WTC11 (cell line): ENCODE data around the gene GPC5. TPM values are rescaled to one million over a fixed set of nuclear protein-coding genes. Genes with fewer than 3 reads are reported as not detected.

ENCODE experiments used
- ATAC-seq: fragments of 200-7000 bp; cut with Tn5 transposase; 2 replicates; pipeline ENCODE4 v1.10.0; 2021; ENCODE audit warnings: mild to moderate bottlenecking, moderate library complexity
- CTCF ChIA-PET: fragments of 300-600 bp; sonication (Branson Sonifier 250); formaldehyde crosslinking; loops from one replicate; lab custom pipeline; 2021; ENCODE audit warnings: antibody characterized with exemption; lab: Charles Lee
- POLR2A ChIA-PET: fragments of 350-600 bp; sonication (Branson Sonifier 250); formaldehyde crosslinking; loops from one replicate; lab custom pipeline; 2021; ENCODE audit warnings: antibody characterized with exemption; lab: Charles Lee
- DNase-seq: peaks from one replicate; pipeline ENCODE4 v3.0.0; 2021; ENCODE audit warnings: low spot score
- H3K27ac Mint-ChIP-seq: 2 replicates; pipeline ENCODE4 v1.8.0; 2021; ENCODE audit warnings: mixed read lengths
- H3K27me3 Mint-ChIP-seq: 2 replicates; pipeline ENCODE4 v1.8.0; 2021; ENCODE audit warnings: low read depth, mild to moderate bottlenecking, moderate library complexity, mixed read lengths
- H3K36me3 Mint-ChIP-seq: 2 replicates; pipeline ENCODE4 v1.8.0; 2021; ENCODE audit warnings: mixed read lengths
- H3K4me1 Mint-ChIP-seq: 2 replicates; pipeline ENCODE4 v1.8.0; 2022; ENCODE audit warnings: mixed read lengths
- H3K4me3 Mint-ChIP-seq: 2 replicates; pipeline ENCODE4 v1.8.0; 2021; ENCODE audit warnings: mild to moderate bottlenecking, moderate library complexity, mixed read lengths
- H3K9me3 Mint-ChIP-seq: 2 replicates; pipeline ENCODE4 v1.8.0; 2021; ENCODE audit warnings: mixed read lengths
- E2F1 ChIP-seq: sonication (generic); formaldehyde crosslinking; IDR thresholded peaks from 2 replicates; pipeline ENCODE4 v1.8.0; 2022; ENCODE audit warnings: mild to moderate bottlenecking, missing genetic modification reagents
- E2F5 ChIP-seq: sonication (generic); formaldehyde crosslinking; IDR thresholded peaks from 2 replicates; pipeline ENCODE4 v1.8.1; 2022; ENCODE audit warnings: mild to moderate bottlenecking, moderate library complexity, missing genetic modification reagents
- ELF4 ChIP-seq: sonication (generic); formaldehyde crosslinking; IDR thresholded peaks from 2 replicates; pipeline ENCODE4 v1.8.1; 2022; ENCODE audit warnings: low read depth, mild to moderate bottlenecking, moderate library complexity, missing genetic modification reagents
- EMX1 ChIP-seq: fragments of 250-450 bp; sonication (Bioruptor Pico); IDR thresholded peaks from 2 replicates; pipeline ENCODE4 v1.8.0; 2021; ENCODE audit warnings: mild to moderate bottlenecking
- ESRRA ChIP-seq: sonication (generic); formaldehyde crosslinking; IDR thresholded peaks from 2 replicates; pipeline ENCODE4 v1.8.1; 2022; ENCODE audit warnings: mild to moderate bottlenecking, missing genetic modification reagents, borderline replicate concordance
- JAZF1 ChIP-seq: fragments of 250-450 bp; sonication (Bioruptor Pico); IDR thresholded peaks from 2 replicates; pipeline ENCODE4 v1.9.0; 2021; ENCODE audit warnings: moderate library complexity, mild to moderate bottlenecking, inconsistent platforms
- NFATC4 ChIP-seq: fragments of 250-450 bp; sonication (Bioruptor Pico); IDR thresholded peaks from 2 replicates; pipeline ENCODE4 v1.9.0; 2021; ENCODE audit warnings: mild to moderate bottlenecking
- NR1H2 ChIP-seq: sonication (generic); formaldehyde crosslinking; IDR thresholded peaks from 2 replicates; pipeline ENCODE4 v1.9.0; 2021; ENCODE audit warnings: mild to moderate bottlenecking, moderate library complexity, missing genetic modification reagents
- OVOL2 ChIP-seq: fragments of 250-450 bp; sonication (Bioruptor Pico); IDR thresholded peaks from 2 replicates; pipeline ENCODE4 v1.9.0; 2021; ENCODE audit warnings: mild to moderate bottlenecking, borderline replicate concordance
- PRDM15 ChIP-seq: sonication (generic); formaldehyde crosslinking; IDR thresholded peaks from 2 replicates; pipeline ENCODE4 v1.8.0; 2022; ENCODE audit warnings: missing genetic modification reagents
- SP1 ChIP-seq: sonication (generic); formaldehyde crosslinking; conservative IDR thresholded peaks from 2 replicates; pipeline ENCODE4 v1.8.1; 2022; ENCODE audit warnings: missing genetic modification reagents
- USF1 ChIP-seq: sonication (generic); formaldehyde crosslinking; IDR thresholded peaks from 2 replicates; pipeline ENCODE4 v1.8.0; 2022; ENCODE audit warnings: mild to moderate bottlenecking, missing genetic modification reagents
- ZMAT4 ChIP-seq: fragments of 250-450 bp; sonication (Bioruptor Pico); IDR thresholded peaks from 2 replicates; pipeline ENCODE4 v1.9.0; 2021; ENCODE audit warnings: mild to moderate bottlenecking
- ZNF423 ChIP-seq: fragments of 250-450 bp; sonication (Bioruptor Pico); IDR thresholded peaks from 2 replicates; pipeline ENCODE4 v2.1.2; 2022; ENCODE audit warnings: mild to moderate bottlenecking, moderate library complexity
- ZNF425 ChIP-seq: fragments of 250-450 bp; sonication (Bioruptor Pico); conservative IDR thresholded peaks from 2 replicates; pipeline ENCODE4 v1.9.0; 2021; ENCODE audit warnings: mild to moderate bottlenecking
- ZNF532 ChIP-seq: fragments of 250-450 bp; sonication (Bioruptor Pico); IDR thresholded peaks from 2 replicates; pipeline ENCODE4 v1.9.0; 2021; ENCODE audit warnings: mild to moderate bottlenecking, borderline replicate concordance
- ZSCAN18 ChIP-seq: fragments of 250-450 bp; sonication (Bioruptor Pico); IDR thresholded peaks from 2 replicates; pipeline ENCODE4 v2.1.2; 2022; ENCODE audit warnings: mild to moderate bottlenecking, moderate library complexity
- total RNA-seq: library from RNA; stranded (reverse); gene quantifications from 3 replicates; pipeline ENCODE4 v1.2.3, GENCODE V29; 2021

Gene GPC5
- total RNA-seq, 1 experiment from 2014 or later = 0.46 TPM

- TF ChIP-seq ZSCAN18 (CRISPR knock-in tag) (no peak), PRDM15 (CRISPR knock-in tag) (no peak), ELF4 (CRISPR knock-in tag) (no peak), E2F1 (no peak), ESRRA (no peak), OVOL2 (no peak)
Measured at GRCh38 chr13:91817250-91817649, 418.8 kb downstream of the GPC5 start (continued).

GRCh38 chr13:91824416-91824815, 426.0 kb downstream of the GPC5 start:
- TF ChIP-seq ZNF425 (CRISPR knock-in tag) = no peak
- no peak for TF ChIP-seq ZSCAN18 (CRISPR knock-in tag)
- no peak overlapping the region for H3K4me3 Mint-ChIP-seq
- H3K4me1 Mint-ChIP-seq = 0 out of 2 replicates have a peak, but pooled peaks cover under 1% of the 10 kb centered on the region
- DNase-seq (no peak), ATAC-seq (no peak)
- ChIA-PET CTCF (no interaction called here), POLR2A (no interaction called here)
- H3K27me3 Mint-ChIP-seq = no peaks in the 10 kb centered on the region
- H3K27ac Mint-ChIP-seq = no peak overlapping the region
- peaks cover 18% of the 10 kb centered on the region for H3K9me3 Mint-ChIP-seq
- peaks cover 9% of the 10 kb centered on the region for H3K36me3 Mint-ChIP-seq

- no peak for ATAC-seq
- H3K4me1 Mint-ChIP-seq = 0 out of 2 replicates have a peak, but pooled peaks cover 2% of the 10 kb centered on the region
- no peaks in the 10 kb centered on the region for H3K27me3 Mint-ChIP-seq
- DNase-seq = no peak
- peaks cover 19% of the 10 kb centered on the region for H3K36me3 Mint-ChIP-seq
- peaks cover 28% of the 10 kb centered on the region for H3K9me3 Mint-ChIP-seq
- no peak overlapping the region for H3K27ac Mint-ChIP-seq
- CTCF ChIA-PET = no interaction called here
- no peak overlapping the region for H3K4me3 Mint-ChIP-seq
- POLR2A ChIA-PET = no interaction called here
- TF ChIP-seq ZNF532 (no peak), E2F5 (no peak), NR1H2 (CRISPR knock-in tag) (no peak), ESRRA (no peak), ZMAT4 (CRISPR knock-in tag) (no peak), NFATC4 (CRISPR knock-in tag) (no peak), SP1 (CRISPR knock-in tag) (no peak), JAZF1 (no peak), ZNF423 (CRISPR knock-in tag) (no peak), USF1 (CRISPR knock-in tag) (no peak), EMX1 (no peak)
Measured at GRCh38 chr13:91825516-91825915, 427.1 kb downstream of the GPC5 start.
